Activated naive CD8-positive, alpha-beta T cell treated with anti-CD3 and anti-CD28 coated beads for 36 hours (primary cell): Measurements from ENCODE around the gene RNF169. TPM values are rescaled to one million over a fixed set of nuclear protein-coding genes. Genes with fewer than 3 reads are reported as not detected.

Source experiments
- DNase-seq: peaks from one replicate; pipeline ENCODE4 v3.0.0; 2021
- H3K27ac Mint-ChIP-seq: one replicate; pipeline ENCODE4 v1.8.0; 2022; ENCODE audit warnings: mild to moderate bottlenecking, moderate library complexity, mixed read lengths
- H3K27me3 Mint-ChIP-seq: one replicate; pipeline ENCODE4 v1.8.0; 2022; ENCODE audit warnings: mild to moderate bottlenecking, mixed read lengths
- H3K36me3 Mint-ChIP-seq: one replicate; pipeline ENCODE4 v1.8.0; 2021; ENCODE audit warnings: mild to moderate bottlenecking, mixed read lengths
- H3K4me1 Mint-ChIP-seq: one replicate; pipeline ENCODE4 v1.8.0; 2021; ENCODE audit warnings: mixed read lengths
- H3K4me3 Mint-ChIP-seq: one replicate; pipeline ENCODE4 v1.8.0; 2022; ENCODE audit warnings: mild to moderate bottlenecking, moderate library complexity, mixed read lengths
- H3K9me3 Mint-ChIP-seq: one replicate; pipeline ENCODE4 v1.8.0; 2022; ENCODE audit warnings: mixed read lengths
- total RNA-seq, 2 experiments: library from RNA; stranded (reverse); gene quantifications; one replicate each; pipeline ENCODE4 v1.2.3, GENCODE V29; 2021

Gene RNF169
- total RNA-seq, 2 experiments from 2014 or later = 12.4 to 13.3 TPM

DNA sequence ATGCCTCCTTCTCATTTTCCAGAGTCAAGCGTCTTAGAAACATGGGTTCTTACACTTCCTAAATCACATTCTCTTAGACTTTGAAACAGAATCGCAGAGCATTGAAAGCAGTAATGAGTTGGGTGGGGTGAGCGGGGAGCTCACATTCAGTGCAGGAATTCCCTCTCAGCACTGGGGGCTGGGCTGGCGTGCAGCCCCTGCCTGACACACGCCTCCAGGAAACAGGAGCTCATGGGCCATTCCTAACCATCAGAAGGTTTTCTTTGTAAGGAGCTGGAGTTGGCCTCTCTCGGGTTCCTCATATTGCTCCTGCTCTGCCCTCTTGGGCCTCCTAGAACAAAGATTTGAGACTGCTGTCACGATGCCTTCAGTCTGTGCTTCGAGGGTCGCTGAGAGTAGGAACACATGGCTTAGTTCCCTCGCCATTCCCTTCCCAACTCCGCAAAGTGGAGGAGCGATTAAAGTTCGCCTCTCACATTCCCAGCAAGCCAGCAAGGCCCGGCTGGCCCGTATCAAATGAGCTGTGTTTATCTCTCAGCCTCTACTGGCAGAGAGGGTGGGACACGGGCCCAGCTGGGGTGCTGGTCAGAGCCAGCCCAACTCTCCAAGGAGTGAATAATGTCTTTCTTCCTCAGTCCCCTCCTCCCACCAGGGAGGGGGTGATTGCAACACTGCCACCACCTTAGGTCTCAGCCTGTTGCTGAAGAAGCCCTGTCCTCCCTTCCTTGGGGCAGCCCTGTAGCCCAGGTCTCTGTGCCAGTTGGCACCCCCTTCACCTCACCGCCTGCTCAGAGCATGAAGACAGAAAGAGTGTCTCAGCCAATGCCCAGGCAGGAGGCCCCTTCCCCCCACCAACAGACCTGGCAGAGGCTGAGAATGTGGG lies 27.8 kb upstream of the RNF169 start:
- no peak overlapping the region for H3K27ac Mint-ChIP-seq
- H3K36me3 Mint-ChIP-seq = no peaks in the 10 kb centered on the region
- H3K4me3 Mint-ChIP-seq = no peak overlapping the region
- H3K4me1 Mint-ChIP-seq = no peaks in the 10 kb centered on the region
- peaks cover 9% of the 10 kb centered on the region for H3K27me3 Mint-ChIP-seq
- DNase-seq = no peak
- H3K9me3 Mint-ChIP-seq = no peaks in the 10 kb centered on the region

GRCh38 chr11:74721479-74721835 lies 27.2 kb upstream of the RNF169 start:
- Mint-ChIP-seq H3K4me3 (no peak overlapping the region), H3K36me3 (no peaks in the 10 kb centered on the region), H3K27ac (no peak overlapping the region), H3K9me3 (no peaks in the 10 kb centered on the region), H3K4me1 (peaks cover 1% of the 10 kb centered on the region), H3K27me3 (peaks cover 15% of the 10 kb centered on the region)
- no peak for DNase-seq

DNA sequence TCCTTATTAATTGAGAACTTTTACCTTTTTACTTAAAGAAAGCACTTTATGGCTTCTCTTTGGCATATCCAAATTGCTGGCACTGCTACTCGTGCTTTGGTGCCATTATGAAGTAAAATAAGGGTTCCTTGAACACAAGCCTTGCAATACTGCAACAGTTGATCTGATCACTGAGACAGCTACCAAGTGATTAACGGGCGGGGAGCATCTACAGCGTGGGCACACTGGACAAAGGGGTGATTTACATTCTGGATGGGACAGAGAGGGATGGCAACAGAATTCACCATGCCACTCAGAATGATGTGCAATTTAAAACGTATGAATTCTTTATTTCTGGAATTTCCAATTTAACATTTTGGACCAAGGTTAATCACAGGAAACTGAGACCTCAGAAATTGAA lies 25.1 kb upstream of the RNF169 start:
- no peak overlapping the region for H3K27ac Mint-ChIP-seq
- no peak overlapping the region for H3K4me3 Mint-ChIP-seq
- peaks cover 2% of the 10 kb centered on the region for H3K4me1 Mint-ChIP-seq
- H3K9me3 Mint-ChIP-seq = no peaks in the 10 kb centered on the region
- H3K36me3 Mint-ChIP-seq = no peaks in the 10 kb centered on the region
- H3K27me3 Mint-ChIP-seq = peaks cover 16% of the 10 kb centered on the region
- no peak for DNase-seq

- Mint-ChIP-seq H3K4me3 (no peak overlapping the region), H3K27ac (no peak overlapping the region), H3K4me1 (peaks cover 2% of the 10 kb centered on the region), H3K36me3 (no peaks in the 10 kb centered on the region), H3K9me3 (no peaks in the 10 kb centered on the region), H3K27me3 (peaks cover 30% of the 10 kb centered on the region)
- DNase-seq = no peak
Observed at GRCh38 chr11:74725701-74726100, 22.9 kb upstream of the RNF169 start.

DNA sequence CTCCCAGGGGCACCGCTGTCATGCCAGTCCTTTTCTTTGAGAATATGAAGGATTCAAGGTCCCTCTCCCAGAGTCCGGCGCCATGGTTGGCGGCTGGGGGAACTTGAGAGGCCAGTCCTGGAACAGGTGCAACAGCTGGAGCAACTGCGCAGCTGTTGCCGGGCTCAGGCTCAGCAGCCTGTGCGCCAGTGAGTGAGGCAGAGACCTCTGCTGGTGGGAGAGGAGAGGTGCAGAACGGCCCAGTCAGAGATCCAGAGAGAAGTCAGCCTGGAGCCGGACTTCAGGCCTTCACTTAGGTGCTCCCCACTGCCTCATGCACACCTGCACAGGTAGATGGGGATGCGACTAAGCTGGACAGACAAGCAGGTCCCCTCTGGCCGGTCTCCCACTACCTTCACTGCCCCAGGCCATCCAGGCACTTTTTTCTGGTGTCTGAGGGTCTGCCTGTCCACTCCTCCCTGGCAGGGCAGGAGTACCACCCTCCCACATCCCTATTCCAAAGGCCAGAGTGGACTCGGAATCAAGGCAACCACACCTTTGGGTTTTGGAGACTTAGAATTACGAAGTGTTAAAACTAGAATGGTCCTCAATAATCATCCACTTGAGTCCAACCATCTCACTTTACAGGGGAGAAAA lies 22.0 kb upstream of the RNF169 start:
- Mint-ChIP-seq H3K27me3 (peaks cover 36% of the 10 kb centered on the region), H3K27ac (no peak overlapping the region), H3K9me3 (no peaks in the 10 kb centered on the region), H3K4me3 (no peak overlapping the region), H3K36me3 (no peaks in the 10 kb centered on the region), H3K4me1 (peaks cover 2% of the 10 kb centered on the region)
- DNase-seq = peak; percentile 62

DNA sequence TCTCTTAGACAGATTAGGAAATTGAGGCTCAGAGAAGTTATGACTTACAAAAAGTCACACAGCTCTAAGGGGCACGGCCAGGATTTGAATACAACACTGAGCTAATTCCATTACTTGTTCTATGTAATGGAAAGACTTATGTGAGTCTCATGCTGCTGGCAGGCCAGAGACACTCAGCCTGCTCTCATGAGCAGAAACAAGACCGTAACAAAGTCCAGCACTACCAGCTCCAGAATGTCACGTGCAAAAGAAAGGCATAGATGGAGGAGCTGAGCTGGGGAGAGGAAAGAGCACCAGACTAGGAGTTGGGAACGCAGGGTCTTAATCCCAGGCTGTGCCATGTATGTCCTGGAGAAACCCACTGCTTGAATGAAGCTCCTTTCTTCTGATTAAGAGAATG lies 19.3 kb upstream of the RNF169 start:
- peaks cover 58% of the 10 kb centered on the region for H3K27me3 Mint-ChIP-seq
- no peak overlapping the region for H3K4me3 Mint-ChIP-seq
- no peaks in the 10 kb centered on the region for H3K36me3 Mint-ChIP-seq
- peaks cover 2% of the 10 kb centered on the region for H3K4me1 Mint-ChIP-seq
- H3K9me3 Mint-ChIP-seq = no peaks in the 10 kb centered on the region
- no peak overlapping the region for H3K27ac Mint-ChIP-seq
- no peak for DNase-seq

DNA sequence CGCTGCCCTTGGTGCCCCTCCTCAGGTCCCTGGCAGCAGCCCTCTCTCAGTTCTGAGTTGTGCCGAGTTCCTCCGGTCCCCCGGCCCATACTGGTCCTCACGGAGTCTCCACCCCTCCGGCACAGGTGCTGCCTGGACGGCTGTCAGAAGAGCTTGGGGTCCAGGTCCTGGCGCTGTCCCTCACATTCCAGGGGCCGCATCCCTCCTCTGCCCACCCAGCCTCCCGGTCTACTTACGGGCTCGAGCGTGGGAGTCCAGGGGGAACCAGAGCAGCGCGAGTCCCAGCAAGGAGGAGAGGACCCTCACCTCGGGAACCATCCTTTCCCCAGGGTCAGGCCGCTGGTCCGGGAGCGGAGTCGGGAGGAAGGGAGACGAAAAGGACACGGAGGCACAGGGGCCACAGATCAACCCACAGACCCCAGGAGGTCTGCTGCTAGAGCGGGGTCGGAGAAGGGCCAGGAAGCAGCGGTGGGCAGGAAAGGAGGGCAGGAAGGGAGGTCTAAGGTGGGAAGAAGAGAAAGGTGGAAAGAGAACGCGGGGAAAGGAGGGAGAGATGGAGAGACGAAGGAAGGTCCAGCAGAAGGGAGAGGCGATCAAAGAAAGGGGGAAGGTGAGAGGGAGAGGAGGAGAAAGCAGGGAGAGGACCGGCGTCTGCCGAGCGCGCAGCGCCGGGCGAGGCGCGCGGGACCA lies 17.9 kb upstream of the RNF169 start:
- Mint-ChIP-seq H3K27me3 (peaks cover 55% of the 10 kb centered on the region), H3K36me3 (no peaks in the 10 kb centered on the region), H3K9me3 (no peaks in the 10 kb centered on the region), H3K4me1 (peaks cover 2% of the 10 kb centered on the region), H3K27ac (no peak overlapping the region), H3K4me3 (peak overlapping the region; percentile 29)
- DNase-seq = no peak

DNA sequence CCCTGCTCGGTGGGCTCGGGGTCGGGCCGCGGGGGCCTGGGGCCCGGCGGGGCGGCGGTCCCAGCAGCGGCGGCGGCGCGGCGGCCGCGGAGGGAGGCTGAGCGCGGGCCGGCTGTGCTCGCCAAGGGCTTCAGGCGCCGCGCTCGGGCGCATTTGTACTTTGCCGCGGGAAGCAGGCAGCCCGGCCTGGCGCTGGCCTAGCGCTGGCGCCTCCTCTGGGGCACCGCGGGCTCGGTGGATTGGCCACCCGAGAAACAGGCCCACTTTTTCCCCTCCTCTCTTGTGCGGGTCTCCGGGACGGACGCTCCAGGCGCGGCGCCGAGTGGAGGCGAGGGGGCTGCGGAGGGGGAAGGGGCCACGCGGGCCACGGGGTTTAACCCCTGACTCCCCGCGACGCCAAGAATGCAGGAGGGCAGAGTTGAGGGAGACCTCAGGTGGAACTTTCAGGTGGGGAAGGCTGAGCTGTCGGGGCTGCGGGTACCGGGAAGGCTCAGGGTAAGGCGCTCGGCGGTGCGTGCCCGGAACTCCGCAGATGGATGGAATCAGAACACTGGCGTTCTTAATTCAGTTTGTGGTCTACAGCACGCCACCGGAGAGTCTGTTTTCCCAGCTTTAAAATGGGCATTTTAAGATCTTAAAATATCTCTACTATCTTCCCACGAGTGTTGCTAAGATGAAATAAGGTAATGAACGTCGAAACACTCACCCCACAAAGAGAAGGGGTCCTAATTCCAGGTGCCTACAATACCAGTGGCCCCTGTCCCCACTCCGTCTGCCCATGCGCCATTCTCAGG lies 17.2 kb upstream of the RNF169 start, which contains the start of gene CHRDL2:
CHRDL2 (minus strand) TSS at position 126 of the 794 bp plus-strand sequence. CDS start 538 bp downstream, outside the sequence.
- H3K4me1 Mint-ChIP-seq = no peaks in the 10 kb centered on the region
- peak within 1 kb of the TSS; percentile 29 for H3K4me3 Mint-ChIP-seq
- DNase-seq = no peak
- no peaks in the 10 kb centered on the region for H3K36me3 Mint-ChIP-seq
- H3K27me3 Mint-ChIP-seq = peaks cover 47% of the 10 kb centered on the region
- no peak within 1 kb of the TSS for H3K27ac Mint-ChIP-seq
- no peaks in the 10 kb centered on the region for H3K9me3 Mint-ChIP-seq

DNA sequence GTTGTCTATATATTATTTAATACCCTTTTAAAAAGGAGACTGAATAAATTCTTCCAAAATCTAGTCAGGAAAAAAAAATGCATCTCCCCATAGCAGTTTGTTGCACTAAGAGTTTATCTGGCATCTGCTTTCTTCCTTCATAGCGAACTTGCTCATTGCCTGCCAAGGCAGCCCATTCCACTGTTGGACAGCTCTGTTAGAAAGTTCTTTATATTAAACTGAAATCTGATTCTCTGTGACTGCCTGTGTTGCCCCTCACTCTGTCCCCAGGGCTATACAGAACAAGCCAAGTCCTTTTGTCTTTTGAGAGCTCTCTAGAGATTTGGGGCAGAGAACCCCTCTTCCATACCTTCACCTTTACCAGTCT lies 14.1 kb upstream of the RNF169 start:
- H3K9me3 Mint-ChIP-seq = no peaks in the 10 kb centered on the region
- no peak overlapping the region for H3K27ac Mint-ChIP-seq
- peaks cover 60% of the 10 kb centered on the region for H3K27me3 Mint-ChIP-seq
- no peak overlapping the region for H3K4me3 Mint-ChIP-seq
- DNase-seq = no peak
- H3K36me3 Mint-ChIP-seq = no peaks in the 10 kb centered on the region
- H3K4me1 Mint-ChIP-seq = peaks cover 2% of the 10 kb centered on the region

- no peaks in the 10 kb centered on the region for H3K36me3 Mint-ChIP-seq
- peaks cover 57% of the 10 kb centered on the region for H3K27me3 Mint-ChIP-seq
- no peak for DNase-seq
- H3K4me1 Mint-ChIP-seq = peaks cover 4% of the 10 kb centered on the region
- H3K9me3 Mint-ChIP-seq = no peaks in the 10 kb centered on the region
- H3K27ac Mint-ChIP-seq = no peak overlapping the region
- no peak overlapping the region for H3K4me3 Mint-ChIP-seq
Observed at GRCh38 chr11:74735365-74735928, 13.2 kb upstream of the RNF169 start.

DNA sequence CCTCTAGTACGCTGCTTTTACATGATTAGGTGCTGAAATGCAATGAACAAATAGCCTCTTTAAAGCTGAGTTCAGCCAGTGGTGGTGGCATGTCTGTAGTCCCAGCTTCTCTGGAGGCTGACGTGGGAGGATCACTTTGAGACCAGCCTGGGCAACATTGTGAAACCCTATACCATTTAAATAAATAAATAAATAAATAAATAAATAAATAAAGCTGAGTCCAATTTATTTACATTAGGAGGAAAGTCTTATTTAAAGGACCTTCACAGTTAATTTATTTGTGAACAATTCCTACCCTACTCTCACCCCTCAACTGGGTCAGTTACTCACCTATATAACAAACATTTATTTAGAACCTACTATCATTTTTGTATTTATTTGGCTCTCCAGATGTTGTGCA lies 12.6 kb upstream of the RNF169 start:
- no peaks in the 10 kb centered on the region for H3K36me3 Mint-ChIP-seq
- H3K27me3 Mint-ChIP-seq = peaks cover 51% of the 10 kb centered on the region
- no peak overlapping the region for H3K4me3 Mint-ChIP-seq
- no peak for DNase-seq
- no peaks in the 10 kb centered on the region for H3K9me3 Mint-ChIP-seq
- H3K4me1 Mint-ChIP-seq = peaks cover 4% of the 10 kb centered on the region
- H3K27ac Mint-ChIP-seq = no peak overlapping the region

DNA sequence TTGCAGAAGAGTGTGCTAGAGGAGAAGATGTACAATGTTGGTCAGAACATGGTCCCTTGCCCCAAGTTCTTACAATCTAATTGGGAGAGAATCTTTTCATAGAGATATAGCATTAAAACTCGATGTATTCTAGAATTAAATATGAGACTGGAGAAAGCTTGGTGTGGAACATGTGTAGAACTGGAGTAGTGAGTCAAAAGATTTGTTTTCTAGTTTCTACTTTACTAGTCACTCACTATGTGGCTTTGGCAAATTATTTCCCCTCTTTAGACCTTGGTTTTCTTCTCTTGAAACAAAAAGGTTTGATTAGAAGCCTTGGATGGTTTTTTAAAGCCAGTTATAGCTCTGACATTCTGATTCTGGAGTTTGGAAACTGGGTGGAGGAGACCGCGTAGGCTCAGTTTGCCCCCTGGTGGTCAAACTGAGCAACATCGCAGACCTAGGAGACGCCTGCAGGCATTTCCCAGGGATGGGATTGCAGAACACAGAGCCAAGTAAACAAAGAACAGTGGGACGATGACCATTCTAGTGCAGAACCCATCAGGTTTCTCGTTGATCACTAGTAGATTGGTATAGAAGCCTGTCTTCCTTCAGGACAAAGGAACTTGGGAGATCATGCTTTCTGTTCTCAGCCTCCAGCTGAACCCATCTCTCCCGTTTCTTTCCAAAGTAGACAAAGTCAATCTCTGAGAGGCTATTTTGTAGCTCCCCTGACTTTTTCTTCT lies 8.9 kb upstream of the RNF169 start:
- H3K4me3 Mint-ChIP-seq = no peak overlapping the region
- H3K9me3 Mint-ChIP-seq = no peaks in the 10 kb centered on the region
- no peaks in the 10 kb centered on the region for H3K36me3 Mint-ChIP-seq
- peaks cover 25% of the 10 kb centered on the region for H3K27me3 Mint-ChIP-seq
- H3K27ac Mint-ChIP-seq = no peak overlapping the region
- peak; percentile 40 for DNase-seq
- H3K4me1 Mint-ChIP-seq = peaks cover 8% of the 10 kb centered on the region

DNA sequence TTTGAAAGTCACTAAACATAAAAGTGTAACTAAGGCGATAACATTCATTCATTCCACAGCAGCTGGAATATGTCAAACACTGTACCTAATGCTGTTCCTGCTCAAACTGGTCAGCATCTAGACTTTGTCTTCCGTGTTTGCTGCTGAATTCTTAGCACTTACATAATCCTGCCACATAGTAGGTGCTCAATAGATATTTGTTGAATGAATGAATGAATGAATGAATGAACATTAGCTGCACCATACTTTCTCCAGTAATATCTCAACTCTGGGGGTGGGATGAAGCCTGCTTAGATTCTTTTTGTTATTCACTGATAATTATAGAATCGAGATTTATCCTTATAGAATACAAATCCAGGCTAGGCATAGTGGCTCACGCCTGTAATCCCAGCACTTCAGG lies 6.6 kb upstream of the RNF169 start:
- H3K9me3 Mint-ChIP-seq = no peaks in the 10 kb centered on the region
- H3K4me3 Mint-ChIP-seq = no peak overlapping the region
- peaks cover 13% of the 10 kb centered on the region for H3K4me1 Mint-ChIP-seq
- no peak for DNase-seq
- no peaks in the 10 kb centered on the region for H3K36me3 Mint-ChIP-seq
- H3K27ac Mint-ChIP-seq = no peak overlapping the region
- H3K27me3 Mint-ChIP-seq = peaks cover 21% of the 10 kb centered on the region

- Mint-ChIP-seq H3K4me1 (peaks cover 26% of the 10 kb centered on the region), H3K27ac (no peak overlapping the region), H3K27me3 (peaks cover 14% of the 10 kb centered on the region), H3K4me3 (no peak overlapping the region), H3K36me3 (no peaks in the 10 kb centered on the region), H3K9me3 (no peaks in the 10 kb centered on the region)
- no peak for DNase-seq
Observed at GRCh38 chr11:74743640-74744039, 5.0 kb upstream of the RNF169 start.
